Lung (tissue), 12 donors: Measurements from ENCODE around the gene ADAMTS16. TPM values are rescaled to one million over a fixed set of nuclear protein-coding genes. Genes with fewer than 3 reads are reported as not detected.

Source experiments
- ATAC-seq: fragments of 200-7000 bp; cut with Tn5 transposase; one replicate; pipeline ENCODE4 v1.9.1; 2020; ENCODE audit warnings: moderate number of reproducible peaks; ENCODE audit not compliant: insufficient read depth, low FRiP score
- DNase-seq, 3 donors: peaks; one replicate each; pipeline ENCODE4 v3.0.0-alpha.2; 2013 to 2017
- H3K27ac ChIP-seq, 2 donors: one replicate each; pipeline ENCODE4 v1.5.1; 2013; ENCODE audit warnings: mild to moderate bottlenecking in 2 of 2, moderate library complexity in 2 of 2, control low read depth in 1 of 2, inconsistent platforms in 1 of 2, low read depth in 1 of 2, low read length in 1 of 2
- H3K27me3 ChIP-seq, 3 donors: one replicate each; pipeline ENCODE4 v1.5.1; 2013; ENCODE audit warnings: low read length in 2 of 3; ENCODE audit not compliant: control insufficient read depth in 3 of 3, insufficient read depth in 3 of 3
- H3K36me3 ChIP-seq, 4 donors: one replicate each; pipeline ENCODE4 v1.5.1; 2013; ENCODE audit warnings: low read length in 4 of 4, mild to moderate bottlenecking in 1 of 4, moderate library complexity in 1 of 4; ENCODE audit not compliant: control insufficient read depth in 4 of 4, insufficient read depth in 4 of 4
- H3K4me1 ChIP-seq, 5 donors: one replicate each; pipeline ENCODE4 v1.5.1; 2013; ENCODE audit warnings: low read length in 5 of 5, mild to moderate bottlenecking in 2 of 5, moderate library complexity in 1 of 5; ENCODE audit not compliant: control insufficient read depth in 5 of 5, insufficient read depth in 5 of 5
- H3K4me3 ChIP-seq: one replicate; pipeline ENCODE4 v1.5.1; 2013; ENCODE audit warnings: mild to moderate bottlenecking, control low read depth, moderate library complexity
- H3K9ac ChIP-seq, 2 donors: one replicate each; pipeline ENCODE4 v1.5.1; 2013; ENCODE audit warnings: low read length in 2 of 2, control low read depth in 1 of 2; ENCODE audit not compliant: insufficient read depth in 1 of 2
- H3K9me3 ChIP-seq, 4 donors: one replicate each; pipeline ENCODE4 v1.5.1; 2013; ENCODE audit warnings: low read length in 3 of 4, mild to moderate bottlenecking in 1 of 4, moderate library complexity in 1 of 4; ENCODE audit not compliant: control insufficient read depth in 4 of 4, insufficient read depth in 3 of 4
- WGBS, 2 donors: extraction: QIAGEN DNeasy Blood & Tissue Kit; methylation state at CpG; one replicate each; pipeline ENCODE4 v1.1.7; 2013; 5-methylcytosine and 5-hydroxymethylcytosine counted together
- polyA plus RNA-seq, 2 donors: library from polyadenylated mRNA; stranded (reverse); fragments of 200-250 nt; gene quantifications; one replicate each; pipeline ENCODE4 v1.2.1, GENCODE V29; 2013
- total RNA-seq, 2 donors: library from RNA; depleted of rRNA in 1 of 2; stranded (reverse); fragments of >200 nt in 1 of 2; gene quantifications; one replicate each; pipeline ENCODE4 v1.2.1, GENCODE V29; 2014 to 2021
- TF ChIP-seq, protein P1 (sequence below): IDR thresholded peaks from 2 replicates; pipeline ENCODE4 v1.5.1; 2012; ENCODE audit warnings: mild to moderate bottlenecking; ENCODE audit errors: control extremely low read depth, extremely low read depth
- donor health status: control.
- donor health status: control.
- donor health status: Bipolar disorder and iron deficiency.
- donor health status: healthy.
- donor health status: DM: yes; HTN: yes; CAD: no.

The ADAMTS16 gene
- total and polyA plus RNA-seq, 4 donors, result 0.09 to 0.97 TPM; not detected in 2

DNA sequence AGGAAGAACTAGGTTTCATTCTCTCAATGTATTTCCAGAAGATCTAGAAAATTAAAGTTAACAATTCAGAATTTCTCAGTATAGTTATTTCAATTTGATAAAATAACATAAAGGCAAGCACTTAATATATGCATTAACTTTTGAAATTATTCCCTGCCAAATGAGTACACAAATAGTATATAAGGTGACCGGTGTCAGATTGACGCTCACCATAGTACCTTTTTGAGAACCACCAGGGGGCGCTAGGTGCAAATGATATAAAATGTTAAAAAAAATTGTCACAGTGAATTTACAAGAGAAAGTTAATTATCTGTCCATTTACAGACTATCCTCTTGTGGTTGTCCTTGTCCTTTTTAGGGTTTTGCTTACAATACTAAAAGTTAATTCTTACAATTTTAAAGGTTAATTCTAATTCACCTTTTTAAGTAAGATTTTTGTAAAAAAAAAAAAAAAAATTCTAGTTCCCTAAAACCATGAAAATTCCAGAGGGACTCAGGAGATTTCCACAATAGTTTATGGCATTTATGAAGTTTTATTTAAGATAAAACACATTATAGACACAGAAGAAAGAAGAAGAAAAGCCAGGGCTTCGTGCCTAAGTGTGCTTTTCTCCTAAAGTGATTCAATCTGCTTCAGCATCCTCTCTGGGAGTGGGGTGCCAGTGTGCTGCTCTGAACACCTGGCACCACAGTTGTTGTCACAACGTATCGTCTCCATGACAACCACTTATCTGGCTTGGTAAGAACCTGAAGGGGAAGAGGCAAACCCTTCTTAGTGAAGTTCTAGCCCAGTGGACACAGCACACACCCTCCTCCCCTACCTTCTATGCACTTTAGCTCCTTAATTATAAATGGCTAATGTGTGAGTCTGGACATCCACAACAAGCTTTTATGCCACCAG lies 1.7 kb downstream of the ADAMTS16 start:
- whole genome bisulfite sequencing, 2 donors, result 20 to 28% methylated on average over 6 of the region's 6 CpGs
- TF ChIP-seq, protein P1, sequence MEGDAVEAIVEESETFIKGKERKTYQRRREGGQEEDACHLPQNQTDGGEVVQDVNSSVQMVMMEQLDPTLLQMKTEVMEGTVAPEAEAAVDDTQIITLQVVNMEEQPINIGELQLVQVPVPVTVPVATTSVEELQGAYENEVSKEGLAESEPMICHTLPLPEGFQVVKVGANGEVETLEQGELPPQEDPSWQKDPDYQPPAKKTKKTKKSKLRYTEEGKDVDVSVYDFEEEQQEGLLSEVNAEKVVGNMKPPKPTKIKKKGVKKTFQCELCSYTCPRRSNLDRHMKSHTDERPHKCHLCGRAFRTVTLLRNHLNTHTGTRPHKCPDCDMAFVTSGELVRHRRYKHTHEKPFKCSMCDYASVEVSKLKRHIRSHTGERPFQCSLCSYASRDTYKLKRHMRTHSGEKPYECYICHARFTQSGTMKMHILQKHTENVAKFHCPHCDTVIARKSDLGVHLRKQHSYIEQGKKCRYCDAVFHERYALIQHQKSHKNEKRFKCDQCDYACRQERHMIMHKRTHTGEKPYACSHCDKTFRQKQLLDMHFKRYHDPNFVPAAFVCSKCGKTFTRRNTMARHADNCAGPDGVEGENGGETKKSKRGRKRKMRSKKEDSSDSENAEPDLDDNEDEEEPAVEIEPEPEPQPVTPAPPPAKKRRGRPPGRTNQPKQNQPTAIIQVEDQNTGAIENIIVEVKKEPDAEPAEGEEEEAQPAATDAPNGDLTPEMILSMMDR, result peak; percentile 39
- Histone ChIP-seq H3K36me3 (no peaks in the 10 kb centered on the region), H3K4me3 (no peak overlapping the region), H3K27ac (no peak overlapping the region), H3K9me3 (peaks cover 0 to 4% (median 0%) of the 10 kb centered on the region in 4 donors), H3K27me3 (peaks cover 11 to 23% (median 16%) of the 10 kb centered on the region in 3 donors), H3K4me1 (peaks cover 0 to 10% (median 4%) of the 10 kb centered on the region in 5 donors), H3K9ac (no peak overlapping the region)
- ATAC-seq (peak; percentile 34), DNase-seq (peak; percentile 47 to 80 (median 70))

DNA sequence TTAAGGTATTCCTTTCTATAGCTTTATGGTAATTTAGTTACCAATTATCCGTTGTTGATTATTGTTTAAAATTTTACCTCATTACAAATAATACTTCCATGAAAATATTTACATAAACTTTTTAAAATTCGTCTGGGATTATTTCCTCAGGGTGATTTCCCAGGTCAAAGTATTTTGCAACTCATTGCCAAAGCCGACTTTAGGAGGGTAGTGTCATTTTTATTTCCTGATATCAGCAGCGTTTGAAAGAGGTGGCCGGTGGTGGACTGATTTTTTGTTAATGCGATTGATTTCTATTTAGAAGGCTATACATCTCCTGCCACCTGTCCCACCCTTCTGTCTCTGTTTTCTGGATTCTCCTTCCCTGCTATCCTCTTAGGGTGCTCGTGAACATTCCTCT lies 4.3 kb downstream of the ADAMTS16 start:
- H3K4me1 ChIP-seq, result peaks cover 0 to 8% (median 1%) of the 10 kb centered on the region in 5 donors
- TF ChIP-seq, protein P1, result no peak
- ATAC-seq (no peak), DNase-seq (no peak)
- H3K9ac ChIP-seq, result no peak overlapping the region
- peaks cover 6 to 14% (median 10%) of the 10 kb centered on the region in 3 donors for H3K27me3 ChIP-seq
- no peaks in the 10 kb centered on the region for H3K36me3 ChIP-seq
- peaks cover 0 to 4% (median 0%) of the 10 kb centered on the region in 4 donors for H3K9me3 ChIP-seq
- H3K4me3 ChIP-seq, result no peak overlapping the region
- WGBS, 2 donors, result 68 to 78% methylated on average over 7 of the region's 7 CpGs
- H3K27ac ChIP-seq, result no peak overlapping the region

DNA sequence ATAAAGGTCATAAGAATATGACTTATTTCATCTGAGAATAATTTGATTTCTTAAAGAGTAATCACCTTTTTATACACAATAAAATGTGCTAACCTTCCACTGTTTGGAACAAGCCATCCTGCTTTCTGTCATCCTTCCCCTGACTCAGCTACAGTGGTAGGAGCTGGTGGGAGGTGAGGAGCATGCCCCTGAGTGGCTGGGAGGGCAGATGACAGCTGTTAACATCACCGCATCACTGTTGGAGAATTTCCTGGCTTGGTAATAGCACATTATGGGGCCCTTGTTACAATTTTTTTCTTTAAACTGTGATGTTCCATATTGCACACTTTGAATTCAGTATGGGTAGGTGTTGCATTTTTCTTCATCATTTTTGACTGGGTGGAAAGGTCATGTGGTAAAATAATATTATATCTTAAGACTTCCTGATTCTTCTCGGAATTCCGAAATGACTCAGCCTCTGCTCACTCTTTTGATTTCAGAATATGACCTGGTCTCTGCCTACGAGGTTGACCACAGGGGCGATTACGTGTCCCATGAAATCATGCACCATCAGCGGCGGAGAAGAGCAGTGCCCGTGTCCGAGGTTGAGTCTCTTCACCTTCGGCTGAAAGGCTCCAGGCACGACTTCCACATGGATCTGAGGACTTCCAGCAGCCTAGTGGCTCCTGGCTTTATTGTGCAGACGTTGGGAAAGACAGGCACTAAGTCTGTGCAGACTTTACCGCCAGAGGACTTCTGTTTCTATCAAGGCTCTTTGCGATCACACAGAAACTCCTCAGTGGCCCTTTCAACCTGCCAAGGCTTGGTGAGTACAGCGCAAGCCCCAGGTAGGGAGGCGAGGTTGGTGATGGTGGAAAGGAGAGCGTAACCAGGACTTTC lies 5.8 kb downstream of the ADAMTS16 start:
- DNase-seq (no peak), ATAC-seq (no peak)
- no peak overlapping the region for H3K9ac ChIP-seq
- H3K27me3 ChIP-seq, result peaks cover 0 to 8% (median 6%) of the 10 kb centered on the region in 3 donors
- no peaks in the 10 kb centered on the region for H3K4me1 ChIP-seq
- no peaks in the 10 kb centered on the region for H3K36me3 ChIP-seq
- peaks cover 0 to 2% (median 0%) of the 10 kb centered on the region in 4 donors for H3K9me3 ChIP-seq
- no peak overlapping the region for H3K27ac ChIP-seq
- no peak overlapping the region for H3K4me3 ChIP-seq
- TF ChIP-seq, protein P1, result no peak
- 89 to 91% methylated on average over 18 of the region's 18 CpGs for WGBS, 2 donors
